MM.1S (cell line): ENCODE results near the gene MRPS24.

Experiments
- EZH2 ChIP-seq: fragments of 300-600 bp; sonication (generic); optimal IDR thresholded peaks from 2 replicates; pipeline ENCODE3; 2017; ENCODE audit warnings: low read depth, mild to moderate bottlenecking, antibody characterized with exemption, low read length, mixed read lengths
- EZH2phosphoT487 ChIP-seq: fragments of 300-600 bp; sonication (generic); IDR thresholded peaks from 2 replicates; pipeline ENCODE4 v1.6.1; 2018; ENCODE audit warnings: antibody characterized with exemption, low read length

GRCh38 chr7:43851805-43852204 is 17.5 kb downstream of the MRPS24 start:
- TF ChIP-seq EZH2 = no peak
- no peak for TF ChIP-seq EZH2phosphoT487
